HG03460 (cell line): ENCODE results near the gene ABCA9.
"Not testable (repeated sequence)": the region's sequence is repeated elsewhere in the genome, so short reads cannot be mapped to it uniquely, and the experiment has no call there.

ENCODE experiments used
- ATAC-seq: cut with Tn5 transposase; IDR thresholded peaks from one replicate; pipeline ENCODE4 v1.9.1; 2021; ENCODE audit not compliant: unreplicated experiment

The ABCA9 gene

DNA sequence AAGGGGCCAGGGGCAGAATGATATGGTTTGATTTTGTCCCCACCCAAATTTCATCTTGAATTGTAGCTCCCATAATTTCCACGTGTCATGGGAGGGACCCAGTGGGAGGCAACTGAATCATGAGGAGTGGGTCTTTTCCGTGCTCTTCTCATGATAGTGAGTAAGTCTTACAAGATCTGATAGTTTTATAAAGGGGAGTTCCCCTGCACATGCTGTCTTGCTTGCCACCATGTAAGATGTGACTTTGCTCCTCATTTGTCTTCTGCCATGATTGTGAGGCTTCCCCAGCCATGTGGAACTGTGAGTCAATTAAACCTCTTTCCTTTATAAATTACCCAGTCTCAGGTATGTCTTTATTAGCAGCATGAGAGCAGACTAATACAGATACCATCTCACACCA, 101.6 kb downstream of the ABCA9 start:
- ATAC-seq, result not testable (repeated sequence)

DNA sequence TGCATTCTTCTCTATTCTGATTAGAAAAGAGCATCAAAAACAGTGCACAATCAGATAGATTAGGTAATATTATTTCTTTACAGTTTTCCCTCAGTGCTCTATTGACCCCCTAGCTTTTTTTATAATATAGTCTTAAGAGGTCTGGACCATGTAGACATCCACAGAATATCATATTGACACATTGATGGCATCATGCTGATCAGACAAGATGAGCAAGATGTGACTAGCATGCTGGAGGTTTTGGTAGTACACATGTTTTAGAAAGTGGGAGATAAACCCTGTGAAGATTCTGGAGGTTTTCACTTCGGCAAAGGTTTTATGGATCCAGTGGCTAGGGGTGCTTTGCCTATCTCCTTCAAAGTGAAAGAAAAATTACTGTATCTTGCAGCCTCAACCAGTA, 102.8 kb downstream of the ABCA9 start:
- ATAC-seq, result no peak

- no peak for ATAC-seq
Observed at GRCh38 chr17:68955181-68955841, 105.4 kb downstream of the ABCA9 start, which contains the start of gene ABCA8. ABCA8 (minus strand) TSS chr17:68955392; CDS start chr17:68942034, 13,358 bp downstream.

DNA sequence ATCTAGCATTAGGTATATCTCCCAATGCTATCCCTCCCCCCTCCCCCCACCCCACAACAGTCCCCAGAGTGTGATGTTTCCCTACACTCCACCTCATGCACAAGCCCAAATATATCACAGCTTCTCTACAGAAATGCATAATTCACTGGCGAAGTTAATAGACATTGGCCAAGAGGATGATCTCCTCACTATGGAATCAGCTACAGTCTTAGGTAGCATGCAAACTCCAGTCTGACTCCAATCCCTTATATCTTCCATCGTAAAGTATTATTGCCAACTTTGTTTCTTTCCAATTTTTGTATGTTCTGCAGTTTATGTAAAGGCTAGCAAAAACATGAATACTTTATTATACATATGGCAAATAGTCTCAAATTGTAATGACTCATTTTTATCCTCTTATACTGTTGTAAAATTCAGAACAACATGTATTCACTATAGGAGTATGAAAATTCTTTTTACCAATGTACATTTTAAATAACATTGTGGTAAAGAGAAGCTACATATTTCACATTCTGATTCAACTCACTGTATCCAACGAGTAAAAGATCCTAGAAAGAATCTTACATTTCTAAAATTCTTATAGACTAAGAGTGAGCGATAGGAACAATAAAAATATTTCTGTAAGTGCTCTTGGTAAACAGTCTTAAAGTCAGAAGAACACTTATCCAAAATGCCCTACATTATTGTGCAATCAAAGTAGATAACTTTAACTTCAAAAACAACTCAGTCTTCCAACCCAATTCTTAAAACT, 106.4 kb downstream of the ABCA9 start:
- no peak for ATAC-seq

- no peak for ATAC-seq
Observed at GRCh38 chr17:68953340-68953997, 107.3 kb downstream of the ABCA9 start.

DNA sequence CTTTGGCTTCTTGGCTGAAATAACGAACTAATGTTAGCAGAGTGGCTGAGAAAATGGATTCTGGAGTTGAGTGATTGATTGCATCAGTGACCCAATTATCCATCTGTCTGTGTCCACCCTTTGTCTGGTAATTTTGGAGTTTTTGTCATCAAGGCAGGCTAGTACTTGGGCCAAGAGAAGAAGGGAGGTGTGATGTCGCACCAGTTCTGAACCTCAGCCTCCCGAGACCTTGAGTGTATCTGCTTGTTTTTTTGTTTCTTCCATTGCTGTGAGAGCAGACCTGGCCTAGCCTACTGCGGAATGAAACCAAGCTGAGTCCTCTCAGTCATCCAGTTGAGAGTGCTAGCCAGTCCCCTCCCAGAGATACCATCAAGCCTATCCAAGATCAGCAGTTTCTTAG, 110.0 kb downstream of the ABCA9 start:
- no peak for ATAC-seq

- not testable (repeated sequence) for ATAC-seq
Observed at GRCh38 chr17:68947868-68948267, 112.9 kb downstream of the ABCA9 start.

- ATAC-seq, result no peak
Observed at GRCh38 chr17:68944435-68945035, 116.2 kb downstream of the ABCA9 start.

DNA sequence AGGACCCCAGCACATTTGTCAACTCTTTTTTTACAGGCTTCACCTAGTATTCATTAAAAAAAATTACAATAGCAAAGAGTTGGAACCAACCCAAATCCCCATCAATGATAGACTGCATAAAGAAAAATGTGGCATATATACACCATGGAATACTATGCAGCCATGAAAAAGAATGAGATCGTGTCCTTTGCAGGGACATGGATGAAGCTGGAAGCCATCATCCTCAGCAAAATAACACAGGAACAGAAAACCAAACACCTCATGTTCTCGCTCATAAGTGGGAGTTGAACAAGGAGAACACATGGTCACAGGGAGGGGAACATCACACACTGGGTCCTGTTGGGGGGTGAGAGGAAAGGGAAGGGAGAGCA, 116.9 kb downstream of the ABCA9 start:
- ATAC-seq, result not testable (repeated sequence)

DNA sequence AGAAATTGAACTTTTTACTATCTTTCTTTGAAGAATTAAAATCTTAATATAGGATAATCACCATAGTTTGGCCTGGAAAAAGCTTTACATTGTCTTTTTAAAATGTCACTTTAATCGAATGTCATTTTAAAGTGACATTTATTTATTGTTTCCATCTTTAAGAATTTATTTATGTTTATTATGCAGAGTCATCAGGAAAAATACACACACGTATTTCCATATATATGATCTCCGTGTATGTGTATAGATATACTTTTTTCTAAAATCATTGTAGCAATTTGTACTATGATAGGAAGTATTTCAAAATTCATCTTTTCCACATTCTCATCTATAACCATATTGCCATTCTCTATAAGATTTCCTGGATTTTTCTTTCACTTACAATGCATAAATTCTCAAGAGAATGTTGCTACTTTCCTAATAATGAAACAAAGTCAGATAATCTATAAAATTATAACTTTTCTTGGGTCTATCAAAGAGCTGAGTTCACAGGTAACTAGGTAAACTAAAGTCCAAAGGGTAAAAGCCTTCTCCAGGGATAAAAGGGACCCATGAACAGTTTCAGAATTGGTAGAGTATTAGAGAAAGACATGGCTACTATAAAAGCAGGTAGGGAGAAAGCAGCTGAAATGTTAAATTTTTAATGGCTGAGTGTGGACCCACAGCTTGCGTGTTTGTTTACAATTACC, 117.5 kb downstream of the ABCA9 start:
- no peak for ATAC-seq

DNA sequence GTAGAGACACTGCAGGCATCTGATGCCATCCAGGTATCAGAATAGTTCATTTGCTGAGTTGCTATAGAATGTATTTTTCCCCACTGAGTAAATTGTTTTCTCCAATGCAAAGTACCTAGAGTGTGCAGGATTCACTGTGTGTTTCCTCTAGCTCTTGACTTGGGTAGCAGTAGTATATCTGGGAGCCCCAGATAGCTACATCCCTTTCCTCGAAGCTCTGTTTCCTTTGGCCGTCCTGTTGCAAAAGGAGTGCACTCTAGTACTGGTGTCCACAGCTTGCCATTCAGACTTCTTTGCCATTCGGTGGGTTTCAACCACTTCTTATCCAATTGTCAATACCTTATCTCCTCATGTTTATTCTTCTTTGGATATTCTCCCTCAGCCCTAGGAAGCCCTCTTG, 118.3 kb downstream of the ABCA9 start:
- no peak for ATAC-seq

DNA sequence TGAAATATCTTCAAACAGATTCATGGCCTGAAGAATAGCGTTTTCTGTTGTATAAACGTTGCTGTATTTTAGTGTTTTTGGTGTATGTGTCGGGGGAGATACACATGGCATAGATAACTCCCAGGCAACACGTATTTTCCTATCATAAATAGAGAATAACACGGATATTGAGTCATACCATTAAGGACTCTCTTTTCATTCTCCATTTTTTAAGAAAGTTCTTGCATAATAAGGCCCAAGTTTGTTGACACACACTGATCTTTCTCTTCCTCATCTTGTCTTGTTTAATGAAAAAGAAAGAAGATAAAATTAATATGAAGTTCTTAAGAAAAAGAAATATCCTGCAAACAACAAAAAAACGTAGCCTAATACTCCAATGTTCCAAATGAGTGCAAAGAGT, 119.0 kb downstream of the ABCA9 start:
- no peak for ATAC-seq

GRCh38 chr17:68939195-68939594, 121.5 kb downstream of the ABCA9 start:
- ATAC-seq, result no peak

- ATAC-seq, result no peak
Observed at GRCh38 chr17:68937890-68938514, 122.7 kb downstream of the ABCA9 start.

GRCh38 chr17:68927516-68927915, 133.2 kb downstream of the ABCA9 start:
- no peak for ATAC-seq

GRCh38 chr17:68924793-68925720, 135.7 kb downstream of the ABCA9 start:
- ATAC-seq, result no peak
